HuH-7.5 (cell line): ENCODE results near the gene SGMS1.
"Not testable (repeated sequence)": the region's sequence is repeated elsewhere in the genome, so short reads cannot be mapped to it uniquely, and the experiment has no call there.

Experiments
- DNase-seq: peaks from one replicate; pipeline ENCODE4 v3.0.0; 2011; ENCODE audit warnings: low spot score

The SGMS1 gene

GRCh38 chr10:50299948-50300669 lies 323.6 kb downstream of the SGMS1 start:
- DNase-seq = no peak

GRCh38 chr10:50295367-50295766 lies 328.4 kb downstream of the SGMS1 start:
- no peak for DNase-seq

GRCh38 chr10:50294582-50294981 lies 329.2 kb downstream of the SGMS1 start:
- no peak for DNase-seq

- DNase-seq = no peak
Measured at GRCh38 chr10:50293513-50294313, 330.0 kb downstream of the SGMS1 start.

GRCh38 chr10:50291261-50291850 lies 332.4 kb downstream of the SGMS1 start:
- no peak for DNase-seq

GRCh38 chr10:50289196-50289595 lies 334.6 kb downstream of the SGMS1 start:
- no peak for DNase-seq

GRCh38 chr10:50286996-50287803 lies 336.6 kb downstream of the SGMS1 start:
- no peak for DNase-seq

- no peak for DNase-seq
Measured at GRCh38 chr10:50286517-50286916, 337.2 kb downstream of the SGMS1 start.

GRCh38 chr10:50281967-50282522 lies 341.7 kb downstream of the SGMS1 start:
- no peak for DNase-seq

GRCh38 chr10:50281210-50281966 lies 342.4 kb downstream of the SGMS1 start:
- DNase-seq = no peak

- no peak for DNase-seq
Measured at GRCh38 chr10:50280049-50280841, 343.5 kb downstream of the SGMS1 start.

- DNase-seq = peak; percentile 17
Measured at GRCh38 chr10:50279489-50279888, 344.3 kb downstream of the SGMS1 start.

GRCh38 chr10:50275650-50276235 lies 348.0 kb downstream of the SGMS1 start:
- no peak for DNase-seq

GRCh38 chr10:50272531-50272930 lies 351.2 kb downstream of the SGMS1 start:
- no peak for DNase-seq

- DNase-seq = no peak
Measured at GRCh38 chr10:50271564-50272250, 352.0 kb downstream of the SGMS1 start.

GRCh38 chr10:50267877-50268276 lies 355.9 kb downstream of the SGMS1 start:
- DNase-seq = not testable (repeated sequence)

- DNase-seq = not testable (repeated sequence)
Measured at GRCh38 chr10:50262625-50263024, 361.1 kb downstream of the SGMS1 start.

- DNase-seq = no peak
Measured at GRCh38 chr10:50260791-50261281, 362.9 kb downstream of the SGMS1 start.
